Heart left ventricle (tissue), 16 donors: ENCODE data around the gene SPTB. TPM values are rescaled to one million over a fixed set of nuclear protein-coding genes. Genes with fewer than 3 reads are reported as not detected.

ENCODE experiments used
- ATAC-seq, 4 donors: fragments of 200-7000 bp; cut with Tn5 transposase; one replicate each; pipeline ENCODE4 v1.9.1; 2020 to 2022; ENCODE audit warnings: moderate library complexity in 4 of 4, mild to moderate bottlenecking in 3 of 4, moderate number of reproducible peaks in 1 of 4
- DNase-seq, 5 donors: peaks; one replicate each; pipeline ENCODE4 v3.0.0-alpha.2; 2020
- H3K27ac ChIP-seq, 12 donors: fragments of 200-600 bp; sonication (generic) in 4 of 12; one replicate each; pipeline versions ENCODE4 v1.5.0 to v1.8.0; 2016 to 2022; ENCODE audit warnings: mild to moderate bottlenecking in 2 of 12
- H3K27me3 ChIP-seq, 9 donors: fragments of 200-600 bp; sonication (generic) in 2 of 9; one replicate each; pipeline versions ENCODE4 v1.5.1 to v1.8.0; 2016 to 2022; ENCODE audit warnings: mild to moderate bottlenecking in 3 of 9
- H3K36me3 ChIP-seq, 9 donors: fragments of 200-600 bp; sonication (generic) in 2 of 9; one replicate each; pipeline versions ENCODE4 v1.5.0 to v1.8.0; 2018 to 2022; ENCODE audit warnings: mild to moderate bottlenecking in 2 of 9
- H3K4me1 ChIP-seq, 12 donors: fragments of 200-600 bp; sonication (generic) in 4 of 12; one replicate each; pipeline versions ENCODE4 v1.5.0 to v1.8.0; 2016 to 2022; ENCODE audit warnings: mild to moderate bottlenecking in 3 of 12
- H3K4me3 ChIP-seq, 12 donors: fragments of 200-600 bp; sonication (generic) in 4 of 12; one replicate each; pipeline versions ENCODE4 v1.5.0 to v1.8.0; 2017 to 2022; ENCODE audit warnings: mild to moderate bottlenecking in 9 of 12, moderate library complexity in 4 of 12
- H3K9me3 ChIP-seq, 12 donors: fragments of 200-600 bp; sonication (generic) in 4 of 12; one replicate each; pipeline versions ENCODE4 v1.5.0 to v1.8.0; 2016 to 2022; ENCODE audit warnings: mild to moderate bottlenecking in 1 of 12
- POLR2A ChIP-seq, 2 donors: fragments of 450-650 bp; IDR thresholded peaks; one replicate each; pipeline ENCODE4 v1.6.1; 2017; ENCODE audit warnings: antibody characterized with exemption in 2 of 2, mild to moderate bottlenecking in 2 of 2, moderate library complexity in 2 of 2
- WGBS, 4 donors: extraction: QIAGEN DNeasy Blood & Tissue Kit in 2 of 4; methylation state at CpG; one replicate each; pipeline versions ENCODE4 v1.1.5 to v1.1.7; 2013 to 2018; 5-methylcytosine and 5-hydroxymethylcytosine counted together
- intact Hi-C, 10 donors: fragments of 100-400 bp; cut with DNase I; formaldehyde crosslinking; loops; one replicate each; pipeline versions ENCODE4 v1.11.1 to v1.14.2; 2022
- polyA plus RNA-seq, 2 donors: library from polyadenylated mRNA; stranded (reverse); fragments of 200-250 nt; gene quantifications; one replicate each; pipeline ENCODE4 v1.2.3, GENCODE V29; 2013
- total RNA-seq, 9 donors: library from RNA; depleted of rRNA in 2 of 9; stranded (reverse); fragments of >200 nt in 2 of 9; fragmentation: NEBNext Ultra II Directional in 3 of 9; extraction: Animal tissue kit (Norgen Biotek cat#: 25700) in 3 of 9; gene quantifications; one replicate each; pipeline versions ENCODE4 v1.1.0 to v1.2.4, GENCODE V29; 2016 to 2023
- TF ChIP-seq, protein P1 (sequence below), 12 donors: fragments of 200-600 bp; sonication (generic) in 4 of 12; IDR thresholded peaks; one replicate each; pipeline versions ENCODE4 v1.5.0 to v1.8.0; 2018 to 2022; ENCODE audit warnings: antibody characterized with exemption in 12 of 12, mild to moderate bottlenecking in 5 of 12
- donor health status: ischemic (EF 13 %, LVEDD 7.1; RV severe dilation, severe dysfunction).
- donor health status: healthy with polysubstance abuse.
- donor health status: DM: no; HTN: yes; CAD: no.
- donor health status: DM: no; HTN: no; CAD: no.
- donor health status: ischemic (EF 25% LVEDD 6.9; RV normal size, moderate dysfunction).
- donor health status: ischemic (EF 25% LVEDD 5.7; RV mildly dilated, moderate dysfunction).
- donor health status: healthy.
- donor health status: DM: yes; HTN: yes; CAD: no.
- donor health status: ischemic (EF 35%, LVEDD 5.7; RV mildly dilated, moderate dysfunction).
- donor health status: nonischemic (EF 11% LVEDD 7.7; RV severe dilation, severe dysfunction).
- donor health status: DM: yes; HTN: yes; CAD: no.
- donor health status: PGD.
- donor health status: ischemic (EF 29% LVEDD 5.4; RV normal size, mild dysfunction).
- donor health status: nonischemic (EF 23%, LVEDD 6.1; RV moderate dilation, normal function).

SPTB gene
- total and polyA plus RNA-seq, 11 donors: 60.3 to 195 (median 92.6) TPM

DNA sequence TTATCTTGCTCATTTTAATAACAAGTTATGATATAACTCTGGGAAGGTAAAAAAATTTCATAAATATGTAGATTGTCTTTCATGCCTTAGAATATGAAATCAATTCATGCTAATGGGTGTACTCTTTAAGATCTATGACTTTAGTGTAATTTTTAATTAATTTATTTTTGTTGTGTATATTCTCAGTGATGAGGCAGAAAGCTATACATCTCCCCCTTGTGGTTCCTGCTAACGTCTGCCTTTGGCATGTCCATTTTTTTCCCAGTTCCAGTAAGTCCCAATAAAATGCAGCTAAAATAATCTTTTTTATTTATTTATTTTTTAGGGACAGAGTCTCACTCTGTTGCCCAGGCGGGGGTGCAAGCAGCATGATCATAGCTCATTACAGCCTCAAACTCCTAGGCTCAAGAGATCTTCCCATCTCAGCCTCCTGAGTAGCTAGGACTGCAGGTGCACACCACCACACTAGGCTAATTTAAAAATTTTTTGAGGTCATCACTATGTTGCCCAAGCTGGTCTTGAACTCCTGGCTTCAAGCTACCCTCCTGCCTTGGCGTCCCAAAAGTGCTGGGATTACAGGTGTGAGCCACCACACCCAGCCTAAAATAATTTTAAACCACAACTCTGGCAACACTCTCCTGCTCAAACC lies 31.3 kb upstream of the SPTB start:
- no peaks in the 10 kb centered on the region for H3K36me3 ChIP-seq
- no peak overlapping the region for H3K27ac ChIP-seq
- no peaks in the 10 kb centered on the region for H3K27me3 ChIP-seq
- 15 to 26% (median 23%) methylated on average over 3 of the region's 3 CpGs for WGBS, 4 donors
- H3K4me1 ChIP-seq: peaks cover 0 to 21% (median 13%) of the 10 kb centered on the region in 12 donors
- no peak overlapping the region for H3K4me3 ChIP-seq
- ATAC-seq (no peak), DNase-seq (no peak)
- TF ChIP-seq, protein P1, sequence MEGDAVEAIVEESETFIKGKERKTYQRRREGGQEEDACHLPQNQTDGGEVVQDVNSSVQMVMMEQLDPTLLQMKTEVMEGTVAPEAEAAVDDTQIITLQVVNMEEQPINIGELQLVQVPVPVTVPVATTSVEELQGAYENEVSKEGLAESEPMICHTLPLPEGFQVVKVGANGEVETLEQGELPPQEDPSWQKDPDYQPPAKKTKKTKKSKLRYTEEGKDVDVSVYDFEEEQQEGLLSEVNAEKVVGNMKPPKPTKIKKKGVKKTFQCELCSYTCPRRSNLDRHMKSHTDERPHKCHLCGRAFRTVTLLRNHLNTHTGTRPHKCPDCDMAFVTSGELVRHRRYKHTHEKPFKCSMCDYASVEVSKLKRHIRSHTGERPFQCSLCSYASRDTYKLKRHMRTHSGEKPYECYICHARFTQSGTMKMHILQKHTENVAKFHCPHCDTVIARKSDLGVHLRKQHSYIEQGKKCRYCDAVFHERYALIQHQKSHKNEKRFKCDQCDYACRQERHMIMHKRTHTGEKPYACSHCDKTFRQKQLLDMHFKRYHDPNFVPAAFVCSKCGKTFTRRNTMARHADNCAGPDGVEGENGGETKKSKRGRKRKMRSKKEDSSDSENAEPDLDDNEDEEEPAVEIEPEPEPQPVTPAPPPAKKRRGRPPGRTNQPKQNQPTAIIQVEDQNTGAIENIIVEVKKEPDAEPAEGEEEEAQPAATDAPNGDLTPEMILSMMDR (IDR thresholded peaks at IDR 0.05): peak; percentile 5 to 53 (median 38)
- no peak for TF ChIP-seq POLR2A (IDR thresholded peaks at IDR 0.05)
- intact Hi-C loops: loop anchor here in 4 of 10 donors (5.0 to 10.0 kb wide), 2 partner anchors 71 to 74 kb away; partner anchors contain the start of gene FNTB (in 3 of the 4)
- no peaks in the 10 kb centered on the region for H3K9me3 ChIP-seq

DNA sequence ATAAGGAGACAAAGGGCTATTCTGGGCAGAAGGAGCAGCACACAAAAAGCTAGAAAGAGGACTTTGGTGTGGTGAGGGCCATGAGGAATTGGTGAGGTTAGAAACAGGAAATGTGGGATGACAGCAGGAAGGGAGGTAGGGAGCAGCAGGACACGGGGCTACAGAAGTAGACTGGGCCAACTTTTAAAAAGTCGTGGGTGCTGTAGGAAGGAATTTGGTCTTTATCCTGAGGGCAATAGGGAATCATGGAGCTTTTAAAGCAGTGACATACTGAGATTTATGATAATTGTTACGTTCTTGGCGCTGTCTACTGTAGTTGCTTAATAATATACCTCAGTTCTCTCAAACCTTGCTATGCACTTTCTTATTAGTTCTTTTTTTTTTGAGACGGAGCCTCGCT lies 26.3 kb upstream of the SPTB start:
- intact Hi-C loops: loop anchor here in 1 of 10 donors (10.0 kb wide), 1 partner anchor 231 kb away; no protein-coding TSS in a partner anchor
- Histone ChIP-seq H3K9me3 (no peaks in the 10 kb centered on the region), H3K4me3 (no peak overlapping the region), H3K27me3 (peaks cover 0 to 3% (median 0%) of the 10 kb centered on the region in 9 donors), H3K27ac (no peak overlapping the region), H3K4me1 (no peaks in the 10 kb centered on the region), H3K36me3 (no peaks in the 10 kb centered on the region)
- DNase-seq (no peak), ATAC-seq (no peak)
- 75 to 80% (median 77%) methylated on average over 6 of the region's 6 CpGs for WGBS, 4 donors
- TF ChIP-seq, protein P1 (IDR thresholded peaks at IDR 0.05): no peak
- TF ChIP-seq POLR2A (IDR thresholded peaks at IDR 0.05): no peak

DNA sequence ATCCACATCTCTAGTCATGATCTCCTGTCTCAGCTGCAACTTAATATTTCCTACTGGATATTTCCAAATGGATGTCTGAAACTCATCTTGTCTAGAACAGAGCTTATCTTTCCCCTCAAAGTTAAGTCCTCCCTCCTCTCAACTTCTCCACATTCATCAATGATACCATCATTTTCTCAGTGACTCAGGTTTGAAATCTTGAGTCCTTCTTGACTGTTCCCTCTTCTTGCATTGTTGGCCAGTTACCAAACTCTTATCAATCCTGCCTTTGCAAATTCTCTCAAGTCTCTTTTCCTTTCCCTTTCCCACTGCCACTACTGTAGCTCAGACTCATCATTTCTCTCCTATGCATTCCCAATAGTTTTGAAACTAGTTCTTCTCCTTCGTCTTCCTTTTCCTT lies 20.3 kb upstream of the SPTB start:
- no peak for TF ChIP-seq POLR2A (IDR thresholded peaks at IDR 0.05)
- TF ChIP-seq, protein P1 (IDR thresholded peaks at IDR 0.05): no peak
- Histone ChIP-seq H3K36me3 (no peaks in the 10 kb centered on the region), H3K9me3 (no peaks in the 10 kb centered on the region), H3K4me1 (no peaks in the 10 kb centered on the region), H3K27ac (no peak overlapping the region), H3K27me3 (peaks cover 0 to 11% (median 0%) of the 10 kb centered on the region in 9 donors), H3K4me3 (no peak overlapping the region)
- intact Hi-C loops: loop anchor here in 4 of 10 donors (5.0 to 10.0 kb wide), 2 partner anchors 225 to 233 kb away; no protein-coding TSS in a partner anchor
- 56 to 76% (median 65%) methylated on average over 1 of the region's 1 CpG for WGBS, 4 donors
- ATAC-seq (no peak), DNase-seq (no peak)

DNA sequence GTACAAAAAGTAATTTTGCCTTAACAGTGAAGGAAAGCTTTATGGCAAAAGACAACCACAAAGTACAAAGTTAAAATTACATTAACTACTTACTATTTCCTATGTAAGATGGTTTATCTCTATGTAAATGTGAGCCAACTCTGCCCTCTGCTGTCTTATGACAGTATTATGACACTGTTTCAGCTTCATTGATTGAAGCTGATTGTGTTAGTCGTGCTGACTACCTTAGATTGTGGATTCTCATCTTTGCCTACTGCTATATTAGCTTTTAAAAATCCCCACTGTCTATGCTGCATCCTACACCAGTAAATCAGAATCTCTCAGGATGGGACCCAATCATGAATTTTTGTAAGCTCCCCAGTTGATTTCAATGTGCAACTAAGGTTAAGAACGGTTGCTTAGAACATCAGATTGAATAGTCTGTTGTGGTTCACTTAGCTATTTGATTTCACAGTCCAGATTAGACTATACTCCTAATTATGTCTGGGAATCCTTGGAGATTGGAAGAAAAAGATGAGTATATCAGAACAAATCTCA lies 12.2 kb upstream of the SPTB start:
- no peaks in the 10 kb centered on the region for H3K36me3 ChIP-seq
- no peak overlapping the region for H3K4me3 ChIP-seq
- no peak for TF ChIP-seq POLR2A (IDR thresholded peaks at IDR 0.05)
- TF ChIP-seq, protein P1 (IDR thresholded peaks at IDR 0.05): peak; percentile 33 to 72 (median 58)
- peak in 3 of 4 donors; percentile 76 to 81 (median 79) for ATAC-seq
- H3K9me3 ChIP-seq: no peaks in the 10 kb centered on the region
- DNase-seq: peak in 1 of 5 donors; percentile 12
- 45 to 48% (median 46%) methylated on average over 2 of the region's 2 CpGs for WGBS, 4 donors
- peaks cover 0 to 10% (median 0%) of the 10 kb centered on the region in 9 donors for H3K27me3 ChIP-seq
- intact Hi-C loops: loop anchor here in 9 of 10 donors (2.0 to 10.0 kb wide), 6 partner anchors 69 to 220 kb away; no protein-coding TSS in a partner anchor
- no peaks in the 10 kb centered on the region for H3K4me1 ChIP-seq
- H3K27ac ChIP-seq: no peak overlapping the region
